ENCODE data around the gene XPC.

XPC gene

GRCh38 chr3:14146381-14147065 is 31.9 kb downstream of the XPC start:
- DNase-seq: no peak

- no peak for DNase-seq
Measured at GRCh38 chr3:14145670-14146380, 32.6 kb downstream of the XPC start.

GRCh38 chr3:14145236-14145635 is 33.2 kb downstream of the XPC start:
- no peak for DNase-seq

- DNase-seq: peak; percentile 93
Measured at GRCh38 chr3:14144423-14145075, 33.9 kb downstream of the XPC start.

- no peak for DNase-seq
Measured at GRCh38 chr3:14143271-14144225, 34.9 kb downstream of the XPC start.

GRCh38 chr3:14142567-14143270 is 35.7 kb downstream of the XPC start:
- DNase-seq: peak; percentile 85

GRCh38 chr3:14141602-14142341 is 36.6 kb downstream of the XPC start:
- DNase-seq: no peak

GRCh38 chr3:14141144-14141543 is 37.3 kb downstream of the XPC start:
- no peak for DNase-seq

GRCh38 chr3:14140668-14141067 is 37.7 kb downstream of the XPC start:
- no peak for DNase-seq

GRCh38 chr3:14139771-14140170 is 38.6 kb downstream of the XPC start:
- no peak for DNase-seq

GRCh38 chr3:14138878-14139655 is 39.3 kb downstream of the XPC start:
- DNase-seq: no peak

- DNase-seq: no peak
Measured at GRCh38 chr3:14138109-14138877, 40.1 kb downstream of the XPC start.

- DNase-seq: no peak
Measured at GRCh38 chr3:14137445-14137844, 41.0 kb downstream of the XPC start.

GRCh38 chr3:14137004-14137403 is 41.4 kb downstream of the XPC start:
- no peak for DNase-seq

GRCh38 chr3:14135581-14135980 is 42.8 kb downstream of the XPC start:
- no peak for DNase-seq

- no peak for DNase-seq
Measured at GRCh38 chr3:14134291-14134690, 44.1 kb downstream of the XPC start.

GRCh38 chr3:14133876-14134275 is 44.5 kb downstream of the XPC start:
- no peak for DNase-seq

- no peak for DNase-seq
Measured at GRCh38 chr3:14133188-14133800, 45.1 kb downstream of the XPC start.

GRCh38 chr3:14132689-14133088 is 45.7 kb downstream of the XPC start:
- DNase-seq: no peak
